ENCODE data around the gene CLVS2. TPM values are rescaled to one million over a fixed set of nuclear protein-coding genes. Genes with fewer than 3 reads are reported as not detected.

Gene CLVS2
- total RNA-seq, 1 donor from 2014 or later, result not detected

DNA sequence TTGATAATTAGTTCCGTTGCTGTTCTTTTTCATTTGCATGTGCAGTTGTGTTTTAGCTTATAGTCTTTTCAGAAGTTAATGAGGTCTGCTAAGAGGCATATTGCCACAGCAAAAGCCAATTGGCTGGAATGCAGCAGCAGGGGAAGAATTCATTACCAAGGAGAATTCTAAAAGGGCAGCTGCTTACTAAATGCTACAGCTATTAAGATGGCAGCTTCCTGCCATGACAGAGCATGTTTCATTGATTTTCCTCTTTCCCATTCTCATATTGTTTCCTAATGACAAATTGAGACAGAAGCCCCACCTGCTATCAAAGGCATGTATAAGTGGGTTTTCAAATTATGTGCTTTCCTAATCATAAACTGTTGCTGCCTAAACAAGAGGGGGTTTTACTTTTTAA, 66.6 kb downstream of the CLVS2 start:
- H3K9me3 Mint-ChIP-seq (ENCODE audit: low read depth), result no peaks in the 10 kb centered on the region
- H3K27me3 Mint-ChIP-seq (ENCODE audit: low read depth), result peaks cover 15% of the 10 kb centered on the region
- TF ChIP-seq, protein P1, sequence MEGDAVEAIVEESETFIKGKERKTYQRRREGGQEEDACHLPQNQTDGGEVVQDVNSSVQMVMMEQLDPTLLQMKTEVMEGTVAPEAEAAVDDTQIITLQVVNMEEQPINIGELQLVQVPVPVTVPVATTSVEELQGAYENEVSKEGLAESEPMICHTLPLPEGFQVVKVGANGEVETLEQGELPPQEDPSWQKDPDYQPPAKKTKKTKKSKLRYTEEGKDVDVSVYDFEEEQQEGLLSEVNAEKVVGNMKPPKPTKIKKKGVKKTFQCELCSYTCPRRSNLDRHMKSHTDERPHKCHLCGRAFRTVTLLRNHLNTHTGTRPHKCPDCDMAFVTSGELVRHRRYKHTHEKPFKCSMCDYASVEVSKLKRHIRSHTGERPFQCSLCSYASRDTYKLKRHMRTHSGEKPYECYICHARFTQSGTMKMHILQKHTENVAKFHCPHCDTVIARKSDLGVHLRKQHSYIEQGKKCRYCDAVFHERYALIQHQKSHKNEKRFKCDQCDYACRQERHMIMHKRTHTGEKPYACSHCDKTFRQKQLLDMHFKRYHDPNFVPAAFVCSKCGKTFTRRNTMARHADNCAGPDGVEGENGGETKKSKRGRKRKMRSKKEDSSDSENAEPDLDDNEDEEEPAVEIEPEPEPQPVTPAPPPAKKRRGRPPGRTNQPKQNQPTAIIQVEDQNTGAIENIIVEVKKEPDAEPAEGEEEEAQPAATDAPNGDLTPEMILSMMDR (IDR thresholded peaks at IDR 0.05), result no peak
- no peak for DNase-seq (ENCODE audit: low spot score)
- no peaks in the 10 kb centered on the region for H3K4me1 Mint-ChIP-seq (ENCODE audit: low read depth)
- no peak overlapping the region for H3K27ac Mint-ChIP-seq (ENCODE audit: unreplicated experiment)
- no peaks in the 10 kb centered on the region for H3K36me3 Mint-ChIP-seq (ENCODE audit: low read depth)
- H3K4me3 Mint-ChIP-seq (ENCODE audit: unreplicated experiment), result no peak overlapping the region

DNA sequence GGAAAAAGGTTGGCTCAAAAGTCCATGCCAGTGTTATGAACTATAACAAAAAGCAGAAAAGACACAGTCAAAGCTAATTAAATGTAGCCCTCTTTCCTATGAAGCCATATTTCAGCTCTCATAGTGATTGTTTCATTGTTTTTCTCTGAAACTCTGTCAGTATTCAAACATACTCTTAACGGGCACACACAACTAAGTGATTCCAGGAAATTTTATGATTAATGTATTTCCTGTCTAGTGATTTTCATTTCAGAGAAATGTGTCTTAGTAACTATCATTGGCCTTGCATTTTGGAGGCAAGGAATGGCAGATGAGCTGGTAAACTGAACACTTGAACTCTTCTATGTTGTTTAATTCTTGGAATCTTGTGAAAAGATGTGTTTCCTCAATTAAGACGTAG, 68.0 kb downstream of the CLVS2 start:
- no peak for DNase-seq (ENCODE audit: low spot score)
- no peaks in the 10 kb centered on the region for H3K4me1 Mint-ChIP-seq (ENCODE audit: low read depth)
- no peak overlapping the region for H3K4me3 Mint-ChIP-seq (ENCODE audit: unreplicated experiment)
- H3K27ac Mint-ChIP-seq (ENCODE audit: unreplicated experiment), result no peak overlapping the region
- TF ChIP-seq, protein P1 (IDR thresholded peaks at IDR 0.05), result no peak
- H3K36me3 Mint-ChIP-seq (ENCODE audit: low read depth), result no peaks in the 10 kb centered on the region
- no peaks in the 10 kb centered on the region for H3K9me3 Mint-ChIP-seq (ENCODE audit: low read depth)
- H3K27me3 Mint-ChIP-seq (ENCODE audit: low read depth), result peaks cover 15% of the 10 kb centered on the region

DNA sequence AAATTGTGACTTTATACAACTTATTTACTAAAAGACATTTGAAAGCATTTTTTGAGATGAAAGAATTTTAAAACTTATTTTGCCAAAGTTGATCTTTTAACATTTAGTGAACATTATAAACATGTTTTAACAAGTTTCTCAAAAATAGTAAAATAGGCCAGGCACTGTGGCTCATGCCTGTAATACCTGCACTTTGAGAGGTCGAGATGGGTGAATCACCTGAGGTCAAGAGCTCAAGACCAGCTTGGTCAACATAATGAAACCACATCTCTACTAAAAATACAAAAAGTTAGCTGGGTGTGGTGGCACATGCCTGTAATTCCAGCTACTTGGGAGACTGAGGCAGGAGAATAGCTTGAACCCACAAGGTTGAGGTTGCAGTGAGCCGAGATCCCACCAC, 78.6 kb downstream of the CLVS2 start:
- TF ChIP-seq, protein P1 (IDR thresholded peaks at IDR 0.05), result no peak
- Mint-ChIP-seq H3K27me3 (ENCODE audit: low read depth) (peaks cover 20% of the 10 kb centered on the region), H3K36me3 (ENCODE audit: low read depth) (no peaks in the 10 kb centered on the region), H3K27ac (ENCODE audit: unreplicated experiment) (no peak overlapping the region), H3K4me3 (ENCODE audit: unreplicated experiment) (no peak overlapping the region), H3K4me1 (ENCODE audit: low read depth) (no peaks in the 10 kb centered on the region), H3K9me3 (ENCODE audit: low read depth) (no peaks in the 10 kb centered on the region)
- no peak for DNase-seq (ENCODE audit: low spot score)

DNA sequence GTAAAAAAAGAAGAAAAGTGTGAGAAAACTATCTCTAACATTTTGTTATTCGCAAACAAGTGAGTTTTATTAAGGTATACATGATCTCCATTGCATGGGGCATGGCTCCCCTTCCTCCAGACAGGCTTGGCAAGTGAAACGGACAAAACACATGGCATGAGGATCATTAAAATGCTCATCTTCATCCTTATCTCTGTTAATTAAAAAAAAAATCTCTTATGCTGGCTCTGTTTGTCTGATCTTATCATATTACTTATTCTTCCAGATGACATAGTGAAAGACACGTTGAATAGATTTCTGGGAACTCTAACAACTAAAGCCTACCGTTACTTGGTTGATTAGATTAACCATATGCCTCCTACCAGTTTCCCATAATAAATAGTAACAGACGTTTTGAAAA, 89.4 kb downstream of the CLVS2 start:
- Mint-ChIP-seq H3K27ac (ENCODE audit: unreplicated experiment) (no peak overlapping the region), H3K4me1 (ENCODE audit: low read depth) (no peaks in the 10 kb centered on the region), H3K36me3 (ENCODE audit: low read depth) (no peaks in the 10 kb centered on the region), H3K9me3 (ENCODE audit: low read depth) (no peaks in the 10 kb centered on the region), H3K4me3 (ENCODE audit: unreplicated experiment) (no peak overlapping the region), H3K27me3 (ENCODE audit: low read depth) (peaks cover 7% of the 10 kb centered on the region)
- no peak for DNase-seq (ENCODE audit: low spot score)
- TF ChIP-seq, protein P1 (IDR thresholded peaks at IDR 0.05), result no peak

DNA sequence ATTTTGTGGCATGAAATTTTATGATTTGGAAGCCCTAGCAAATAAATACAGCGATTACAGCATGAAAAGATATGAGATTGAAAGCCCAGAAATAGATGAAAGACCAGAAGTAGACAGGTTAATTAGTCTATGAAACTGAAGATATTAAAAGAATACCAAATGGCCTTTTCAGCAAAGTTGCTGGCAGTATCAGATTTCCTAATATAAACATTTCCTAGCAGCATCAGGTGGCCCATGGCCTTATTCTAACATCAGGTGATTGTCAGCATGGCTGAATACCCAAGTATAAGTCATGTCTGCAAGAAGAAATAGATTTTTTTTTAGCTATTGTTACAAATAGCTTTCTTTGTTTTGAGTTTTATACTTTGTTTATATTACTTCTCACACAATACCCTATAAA, 93.2 kb downstream of the CLVS2 start:
- Mint-ChIP-seq H3K27ac (ENCODE audit: unreplicated experiment) (no peak overlapping the region), H3K27me3 (ENCODE audit: low read depth) (no peaks in the 10 kb centered on the region), H3K36me3 (ENCODE audit: low read depth) (no peaks in the 10 kb centered on the region), H3K9me3 (ENCODE audit: low read depth) (peaks cover 3% of the 10 kb centered on the region), H3K4me3 (ENCODE audit: unreplicated experiment) (no peak overlapping the region), H3K4me1 (ENCODE audit: low read depth) (peaks cover 11% of the 10 kb centered on the region)
- TF ChIP-seq, protein P1 (IDR thresholded peaks at IDR 0.05), result no peak
- no peak for DNase-seq (ENCODE audit: low spot score)
